H9 (cell line): ENCODE measurements around the gene MRC1. TPM values are rescaled to one million over a fixed set of nuclear protein-coding genes. Genes with fewer than 3 reads are reported as not detected.

Source experiments
- DNase-seq: peaks from one replicate; pipeline ENCODE4 v3.0.0-alpha.2; 2017
- H2AFZ ChIP-seq: one replicate; pipeline ENCODE4 v1.6.1; 2013; ENCODE audit warnings: mild to moderate bottlenecking, low read length, control low read depth, moderate library complexity
- H2AK5ac ChIP-seq: 2 replicates; pipeline ENCODE4 v1.6.1; 2013; ENCODE audit warnings: low read length, control low read depth, mixed read lengths; ENCODE audit not compliant: insufficient read length
- H2BK120ac ChIP-seq: one replicate; pipeline ENCODE4 v1.6.1; 2013; ENCODE audit warnings: low read depth, mild to moderate bottlenecking, low read length, control low read depth, inconsistent platforms; ENCODE audit not compliant: poor library complexity, severe bottlenecking
- H2BK12ac ChIP-seq: 2 replicates; pipeline ENCODE4 v1.6.1; 2013; ENCODE audit warnings: low read length, control low read depth, mixed read lengths, low read depth; ENCODE audit not compliant: insufficient read length
- H2BK15ac ChIP-seq: 2 replicates; pipeline ENCODE4 v1.6.1; 2013; ENCODE audit warnings: low read depth, low read length, control low read depth
- H2BK20ac ChIP-seq: one replicate; pipeline ENCODE4 v1.6.1; 2013; ENCODE audit warnings: low read depth, mild to moderate bottlenecking, low read length, control low read depth, inconsistent platforms; ENCODE audit not compliant: poor library complexity, severe bottlenecking
- H2BK5ac ChIP-seq: 2 replicates; pipeline ENCODE4 v1.6.1; 2013; ENCODE audit warnings: low read length, control low read depth, mixed read lengths; ENCODE audit not compliant: insufficient read length
- H3K14ac ChIP-seq: 2 replicates; pipeline ENCODE4 v1.6.1; 2013; ENCODE audit warnings: low read length, control low read depth; ENCODE audit not compliant: insufficient read depth
- H3K18ac ChIP-seq: 2 replicates; pipeline ENCODE4 v1.6.1; 2013; ENCODE audit warnings: low read depth, mild to moderate bottlenecking, mixed read lengths, low read length, control low read depth; ENCODE audit not compliant: insufficient read length
- H3K23ac ChIP-seq: 2 replicates; pipeline ENCODE4 v1.6.1; 2013; ENCODE audit warnings: low read length, control low read depth, mixed read lengths, low read depth; ENCODE audit not compliant: insufficient read length
- H3K23me2 ChIP-seq: 2 replicates; pipeline ENCODE4 v1.6.1; 2013; ENCODE audit warnings: low read depth, mild to moderate bottlenecking, mixed read lengths, low read length, control low read depth; ENCODE audit not compliant: insufficient read length, poor library complexity, severe bottlenecking
- H3K27ac ChIP-seq: 2 replicates; pipeline ENCODE4 v1.5.1; 2013; ENCODE audit warnings: low read length, control low read depth, mixed read lengths, low read depth; ENCODE audit not compliant: insufficient read length
- H3K27me3 ChIP-seq: 2 replicates; pipeline ENCODE4 v1.6.1; 2013; ENCODE audit warnings: low read length, control low read depth, inconsistent platforms; ENCODE audit not compliant: insufficient read depth
- H3K4ac ChIP-seq: 2 replicates; pipeline ENCODE4 v1.6.1; 2013; ENCODE audit warnings: low read depth, mild to moderate bottlenecking, control low read depth, inconsistent platforms, low read length, moderate library complexity
- H3K4me1 ChIP-seq: 2 replicates; pipeline ENCODE4 v1.6.1; 2013; ENCODE audit warnings: low read length, control low read depth, inconsistent platforms; ENCODE audit not compliant: insufficient read depth
- H3K4me2 ChIP-seq: 2 replicates; pipeline ENCODE4 v1.6.1; 2013; ENCODE audit warnings: low read length, control low read depth, mixed read lengths; ENCODE audit not compliant: insufficient read length, insufficient read depth
- H3K56ac ChIP-seq: 2 replicates; pipeline ENCODE4 v1.6.1; 2013; ENCODE audit warnings: low read depth, mild to moderate bottlenecking, mixed read lengths, low read length, control low read depth; ENCODE audit not compliant: insufficient read length
- H3K79me1 ChIP-seq: 2 replicates; pipeline ENCODE4 v1.6.1; 2013; ENCODE audit warnings: low read depth, mild to moderate bottlenecking, moderate library complexity, low read length, control low read depth, inconsistent platforms; ENCODE audit not compliant: insufficient read depth, poor library complexity, severe bottlenecking
- H3K79me2 ChIP-seq: 2 replicates; pipeline ENCODE4 v1.6.1; 2013; ENCODE audit warnings: low read length, control low read depth, inconsistent platforms; ENCODE audit not compliant: insufficient read depth
- H3K9ac ChIP-seq: 2 replicates; pipeline ENCODE4 v1.6.1; 2013; ENCODE audit warnings: low read length, control low read depth, mixed read lengths; ENCODE audit not compliant: insufficient read length; ENCODE audit errors: extremely low read depth
- H3K9me3 ChIP-seq: one replicate; pipeline ENCODE4 v1.6.1; 2013; ENCODE audit warnings: low read depth, low read length, inconsistent platforms; ENCODE audit not compliant: control insufficient read depth
- H3T11ph ChIP-seq: one replicate; pipeline ENCODE4 v1.6.1; 2013; ENCODE audit warnings: mild to moderate bottlenecking, low read length, control low read depth, inconsistent platforms
- H4K20me1 ChIP-seq: one replicate; pipeline ENCODE4 v1.6.1; 2013; ENCODE audit not compliant: control insufficient read depth, insufficient read length, insufficient read depth
- H4K5ac ChIP-seq: 2 replicates; pipeline ENCODE4 v1.6.1; 2013; ENCODE audit warnings: low read depth, mild to moderate bottlenecking, mixed read lengths, low read length, control low read depth; ENCODE audit not compliant: insufficient read length
- H4K8ac ChIP-seq: replicated peaks from 2 replicates; pipeline ENCODE4 v1.6.1; 2013; ENCODE audit warnings: low read length, control low read depth, mixed read lengths, low read depth; ENCODE audit not compliant: insufficient read length
- H4K91ac ChIP-seq: 2 replicates; pipeline ENCODE4 v1.6.1; 2013; ENCODE audit warnings: low read depth, mild to moderate bottlenecking, moderate library complexity, mixed read lengths, low read length, control low read depth; ENCODE audit not compliant: insufficient read length
- H3K27ac Mint-ChIP-seq, 3 experiments: 2 replicates in 2 of 3; 3 replicates in 1 of 3; pipeline ENCODE4 v1.8.0; 2020 to 2021; ENCODE audit warnings: mixed read lengths in 3 of 3, mild to moderate bottlenecking in 1 of 3, moderate library complexity in 1 of 3
- H3K27me3 Mint-ChIP-seq: 2 replicates; pipeline ENCODE4 v1.8.0; 2021; ENCODE audit warnings: low read depth, mild to moderate bottlenecking, moderate library complexity, mixed read lengths
- H3K36me3 Mint-ChIP-seq, 3 experiments: 2 replicates in 2 of 3; 3 replicates in 1 of 3; pipeline ENCODE4 v1.8.0; 2020 to 2021; ENCODE audit warnings: low read depth in 3 of 3, mixed read lengths in 3 of 3; ENCODE audit not compliant: insufficient read depth in 1 of 3
- H3K4me1 Mint-ChIP-seq, 2 experiments: 2 replicates each; pipeline ENCODE4 v1.8.0; 2020; ENCODE audit warnings: mixed read lengths in 2 of 2
- H3K4me3 Mint-ChIP-seq, 2 experiments: 2 replicates in 1 of 2; 3 replicates in 1 of 2; pipeline ENCODE4 v1.8.0; 2020 to 2021; ENCODE audit warnings: mild to moderate bottlenecking in 2 of 2, mixed read lengths in 2 of 2, moderate library complexity in 1 of 2
- H3K9me3 Mint-ChIP-seq, 2 experiments: 2 replicates in 1 of 2; 3 replicates in 1 of 2; pipeline ENCODE4 v1.8.0; 2020; ENCODE audit warnings: mild to moderate bottlenecking in 2 of 2, mixed read lengths in 2 of 2, moderate library complexity in 1 of 2
- CTCF ChIP-seq: fragments of 200-600 bp; sonication (generic); conservative IDR thresholded peaks from 3 replicates; pipeline ENCODE4 v1.8.0; 2021; ENCODE audit warnings: antibody characterized with exemption, mild to moderate bottlenecking
- WGBS: extraction: QIAGEN DNeasy Blood & Tissue Kit; methylation state at CpG from one replicate; pipeline ENCODE4 v1.1.7; 2013; ENCODE audit warnings: missing lambda C conversion rate, low lambda C conversion rate, mixed read lengths; ENCODE audit not compliant: insufficient read length; ENCODE audit errors: extremely low coverage; 5-methylcytosine and 5-hydroxymethylcytosine counted together
- total RNA-seq: library from RNA; stranded (reverse); gene quantifications from 2 replicates; pipeline ENCODE4 v1.2.1, GENCODE V29; 2021

MRC1 gene
- total RNA-seq, 1 experiment from 2014 or later = not detected

GRCh38 chr10:17906002-17906401, 96.9 kb downstream of the MRC1 start:
- Histone ChIP-seq H4K5ac (no peak overlapping the region), H2BK120ac (no peak overlapping the region), H2BK12ac (no peak overlapping the region), H2BK5ac (no peak overlapping the region), H3K27me3 (no peaks in the 10 kb centered on the region), H3K9ac (no peak overlapping the region), H3K79me1 (no peaks in the 10 kb centered on the region), H3T11ph (no peak overlapping the region), H3K4me1 (no peaks in the 10 kb centered on the region), H3K23me2 (no peaks in the 10 kb centered on the region), H4K91ac (no peak overlapping the region), H3K27ac (no peak overlapping the region), H2AK5ac (no peak overlapping the region), H2AFZ (no peak overlapping the region), H2BK15ac (no peak overlapping the region), H3K18ac (no peak overlapping the region), H3K56ac (no peak overlapping the region), H4K8ac (no peak overlapping the region), H2BK20ac (no peak overlapping the region), H3K4me2 (no peak overlapping the region), H3K23ac (no peak overlapping the region), H3K79me2 (no peaks in the 10 kb centered on the region), H3K9me3 (no peaks in the 10 kb centered on the region), H4K20me1 (no peaks in the 10 kb centered on the region), H3K4ac (no peak overlapping the region), H3K14ac (no peak overlapping the region)
- H3K9me3 Mint-ChIP-seq = no peaks in the 10 kb centered on the region
- no CpG with 5 or more reads among the region's 1 CpG for WGBS
- peaks cover 0 to 2% of the 10 kb centered on the region in 2 experiments; a peak in 1 of 4 replicates for H3K4me1 Mint-ChIP-seq
- DNase-seq = no peak
- no peaks in the 10 kb centered on the region for H3K36me3 Mint-ChIP-seq
- no peak overlapping the region for H3K27ac Mint-ChIP-seq
- no peaks in the 10 kb centered on the region; the same call in 1 of the 2 replicates for H3K27me3 Mint-ChIP-seq
- no peak for TF ChIP-seq CTCF
- H3K4me3 Mint-ChIP-seq = no peak overlapping the region
